ENCODE results near the gene ZNF200.

Gene ZNF200

DNA sequence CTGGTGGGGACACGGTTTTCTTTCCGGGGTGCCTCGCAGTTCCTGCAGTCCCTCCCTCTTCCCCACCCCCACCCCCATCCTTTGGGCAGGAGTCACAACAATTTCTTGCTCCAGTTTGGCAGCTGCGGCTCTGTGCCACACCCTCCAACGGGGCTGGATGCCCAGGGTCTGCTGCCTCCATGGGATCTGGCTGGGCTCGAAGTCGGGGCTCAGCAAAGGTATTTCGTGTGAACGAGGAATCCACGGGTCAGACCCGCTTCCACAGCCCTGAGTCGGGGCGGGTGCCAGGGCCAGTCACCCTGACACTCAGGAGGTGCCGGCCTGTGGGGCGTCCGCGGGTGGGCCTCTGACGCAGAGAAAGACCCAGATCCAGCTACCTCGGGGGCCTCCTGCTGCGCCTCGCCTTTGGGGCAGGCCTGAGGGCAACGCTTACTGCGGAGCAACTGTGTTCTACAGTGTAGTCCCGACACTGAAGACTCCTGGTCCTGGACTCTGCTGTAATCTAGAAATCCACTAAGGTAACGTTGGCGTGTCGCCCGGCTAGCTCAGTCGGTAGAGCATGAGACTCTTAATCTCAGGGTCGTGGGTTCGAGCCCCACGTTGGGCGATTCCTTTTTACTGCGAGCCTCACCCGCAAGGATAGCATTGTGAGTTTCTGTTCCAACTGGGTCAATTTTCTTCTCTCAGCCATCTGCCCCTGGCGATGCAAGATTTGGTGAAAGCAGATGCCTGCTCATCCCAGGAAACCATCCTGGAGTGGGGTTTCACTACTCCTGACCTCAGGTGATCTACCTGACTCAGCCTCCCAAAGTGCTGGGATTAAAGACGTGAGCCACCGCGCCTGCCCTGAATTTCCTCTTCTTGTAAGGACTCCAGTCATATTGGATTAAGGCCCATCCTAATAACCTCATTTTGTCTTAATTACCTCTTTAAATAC lies 59.5 kb downstream of the ZNF200 start:
- DNase-seq, result no peak

DNA sequence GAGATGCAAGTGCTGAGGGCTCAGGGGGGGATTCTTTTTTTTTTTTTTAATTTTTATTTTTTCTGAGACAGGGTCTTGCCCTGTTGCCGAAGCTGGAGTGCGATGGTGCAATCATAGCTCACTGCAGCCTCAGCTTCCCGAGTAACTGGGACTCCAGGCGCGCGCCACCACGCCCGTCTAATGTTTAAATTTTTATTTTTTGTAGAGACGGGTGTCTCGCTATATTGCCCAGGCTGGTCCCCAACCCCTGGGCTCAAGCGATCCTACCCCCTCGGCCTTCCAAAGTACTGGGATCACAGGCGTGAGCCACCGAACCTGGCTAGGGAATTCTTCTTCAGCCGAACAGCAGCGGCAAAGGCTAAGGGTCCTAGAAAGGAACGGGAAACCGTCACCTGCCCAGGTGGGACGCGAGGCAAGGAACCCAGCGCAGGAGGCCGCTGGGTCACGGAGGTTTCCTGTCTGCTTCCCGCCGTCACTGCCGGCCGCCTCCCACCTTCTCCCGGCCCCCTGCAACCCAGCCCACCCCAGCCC lies 60.3 kb downstream of the ZNF200 start:
- DNase-seq, result no peak

DNA sequence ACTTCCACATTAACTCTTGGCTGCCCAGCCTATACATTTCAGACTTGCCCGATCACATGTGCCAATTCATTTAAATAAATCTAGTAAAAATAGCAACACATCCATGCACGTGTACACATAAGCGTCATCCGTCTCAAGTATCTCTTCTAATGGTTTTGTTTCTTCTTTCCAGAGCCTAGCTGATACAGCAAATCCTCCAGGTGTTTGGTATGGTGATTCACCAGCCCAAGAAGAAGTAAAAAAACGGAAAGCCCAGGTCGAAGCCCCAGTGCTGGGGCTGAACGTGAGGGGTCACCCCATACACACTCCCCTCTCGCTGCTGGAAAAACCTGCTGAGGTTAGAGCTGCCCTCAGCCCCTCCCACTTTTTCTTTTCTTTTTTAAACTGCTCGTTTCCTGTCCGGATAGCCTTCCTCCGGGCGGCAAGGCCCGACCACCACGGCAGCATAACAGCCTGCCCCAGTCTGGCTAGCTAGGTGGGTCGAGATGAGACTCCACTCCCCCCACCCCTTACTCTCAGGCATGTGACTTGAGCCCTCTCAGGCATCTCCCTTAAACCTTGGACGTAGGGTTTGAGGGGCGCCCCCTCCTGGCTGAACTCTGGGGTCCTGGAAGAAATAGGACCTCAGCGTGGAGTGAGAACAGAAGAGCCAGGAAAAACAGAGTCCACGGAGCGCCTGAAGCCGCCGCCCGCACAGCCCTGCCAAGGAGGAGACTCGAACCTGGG lies 60.9 kb downstream of the ZNF200 start:
- DNase-seq, result no peak

Data from T-helper 2 cell (primary cell).